GM18499 (cell line): ENCODE data around the gene FOSL2.

Experiments used
- ATAC-seq: cut with Tn5 transposase; IDR thresholded peaks from one replicate; pipeline ENCODE4 v1.9.1; 2021; ENCODE audit warnings: moderate number of reproducible peaks; ENCODE audit not compliant: insufficient read depth, unreplicated experiment

Gene FOSL2

DNA sequence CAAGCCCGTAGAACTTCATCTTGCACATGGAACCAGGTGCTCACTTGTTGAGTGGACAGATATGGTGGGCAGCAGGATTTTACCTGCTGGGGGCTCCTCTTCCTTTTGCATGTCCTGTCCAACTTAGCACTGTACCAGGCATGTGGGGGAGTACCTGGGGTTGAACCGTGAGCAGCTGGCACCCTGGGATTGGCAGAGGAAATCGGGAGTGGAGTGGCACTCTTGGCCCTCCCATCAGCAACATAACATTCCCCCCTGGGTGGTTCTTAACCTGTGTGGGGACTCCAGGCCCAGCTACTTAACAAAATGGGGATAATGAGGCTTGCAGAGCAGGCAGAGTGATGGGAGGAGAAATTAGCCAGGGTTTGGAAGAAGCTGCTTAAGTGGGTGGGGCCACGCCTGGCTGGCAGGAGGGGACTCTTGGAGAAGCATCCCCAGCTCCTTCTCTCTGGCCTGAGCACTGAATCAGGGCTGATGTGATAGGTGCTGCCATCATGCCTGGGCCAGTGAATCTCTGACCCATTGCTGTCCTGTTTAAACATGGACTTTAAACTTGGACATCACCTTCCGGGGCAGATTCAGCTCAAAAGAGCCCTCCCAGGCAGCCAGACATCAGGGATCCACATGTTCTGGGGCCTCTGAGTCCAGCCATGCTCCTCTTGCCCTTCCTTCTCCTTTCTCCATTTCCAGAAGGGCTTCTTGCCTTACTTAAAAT, 15.5 kb downstream of the FOSL2 start:
- ATAC-seq, result no peak

- no peak for ATAC-seq
Measured at GRCh38 chr2:28408764-28409599, 16.3 kb downstream of the FOSL2 start.

DNA sequence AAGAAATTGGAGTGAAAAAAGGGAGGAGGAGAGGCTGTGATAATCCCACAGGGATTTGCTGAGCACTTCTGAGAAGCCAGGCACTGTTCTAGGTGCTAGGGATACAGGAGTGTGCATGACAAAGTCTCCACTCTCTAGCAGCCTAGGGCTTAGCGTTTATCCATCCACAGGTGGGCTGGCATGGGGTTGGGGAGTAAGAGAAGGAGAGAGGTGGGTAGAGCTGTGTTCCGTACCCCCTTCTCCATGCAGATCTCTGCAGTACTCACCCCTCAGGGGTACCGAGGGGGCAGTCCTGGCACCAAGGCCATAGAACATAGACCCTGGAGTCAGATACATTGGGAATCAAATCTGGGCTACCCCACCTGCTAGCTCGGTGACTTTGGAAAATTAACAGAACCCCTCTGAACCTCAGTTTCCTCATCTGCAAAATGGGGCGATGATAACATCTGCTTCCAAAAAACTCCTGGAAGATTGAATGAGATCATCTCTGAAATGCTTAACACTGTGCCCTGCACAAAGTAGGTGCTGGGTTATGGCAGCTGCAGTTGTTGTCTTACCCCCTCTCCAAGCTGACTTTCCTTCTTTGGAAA, 18.6 kb downstream of the FOSL2 start:
- ATAC-seq, result no peak

DNA sequence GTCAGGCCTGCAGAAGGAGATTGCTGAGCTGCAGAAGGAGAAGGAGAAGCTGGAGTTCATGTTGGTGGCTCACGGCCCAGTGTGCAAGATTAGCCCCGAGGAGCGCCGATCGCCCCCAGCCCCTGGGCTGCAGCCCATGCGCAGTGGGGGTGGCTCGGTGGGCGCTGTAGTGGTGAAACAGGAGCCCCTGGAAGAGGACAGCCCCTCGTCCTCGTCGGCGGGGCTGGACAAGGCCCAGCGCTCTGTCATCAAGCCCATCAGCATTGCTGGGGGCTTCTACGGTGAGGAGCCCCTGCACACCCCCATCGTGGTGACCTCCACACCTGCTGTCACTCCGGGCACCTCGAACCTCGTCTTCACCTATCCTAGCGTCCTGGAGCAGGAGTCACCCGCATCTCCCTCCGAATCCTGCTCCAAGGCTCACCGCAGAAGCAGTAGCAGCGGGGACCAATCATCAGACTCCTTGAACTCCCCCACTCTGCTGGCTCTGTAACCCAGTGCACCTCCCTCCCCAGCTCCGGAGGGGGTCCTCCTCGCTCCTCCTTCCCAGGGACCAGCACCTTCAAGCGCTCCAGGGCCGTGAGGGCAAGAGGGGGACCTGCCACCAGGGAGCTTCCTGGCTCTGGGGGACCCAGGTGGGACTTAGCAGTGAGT, 19.4 kb downstream of the FOSL2 start:
- ATAC-seq, result no peak

- no peak for ATAC-seq
Measured at GRCh38 chr2:28412625-28413151, 20.0 kb downstream of the FOSL2 start.

- ATAC-seq, result no peak
Measured at GRCh38 chr2:28413152-28413898, 20.7 kb downstream of the FOSL2 start.

DNA sequence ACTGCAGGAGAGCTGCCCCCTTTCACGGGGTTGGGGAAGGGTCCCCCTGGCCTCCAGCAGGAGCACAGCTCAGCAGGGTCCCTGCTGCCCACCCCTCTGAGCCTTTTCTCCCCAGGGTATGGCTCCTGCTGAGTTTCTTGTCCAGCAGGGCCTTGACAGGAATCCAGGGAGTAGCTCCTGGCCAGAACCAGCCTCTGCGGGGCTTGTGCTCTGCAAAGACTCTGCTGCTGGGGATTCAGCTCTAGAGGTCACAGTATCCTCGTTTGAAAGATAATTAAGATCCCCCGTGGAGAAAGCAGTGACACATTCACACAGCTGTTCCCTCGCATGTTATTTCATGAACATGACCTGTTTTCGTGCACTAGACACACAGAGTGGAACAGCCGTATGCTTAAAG, 21.2 kb downstream of the FOSL2 start:
- no peak for ATAC-seq

- ATAC-seq, result no peak
Measured at GRCh38 chr2:28414583-28414982, 21.9 kb downstream of the FOSL2 start.

- ATAC-seq, result no peak
Measured at GRCh38 chr2:28415010-28415409, 22.4 kb downstream of the FOSL2 start.

- ATAC-seq, result no peak
Measured at GRCh38 chr2:28415715-28416114, 23.1 kb downstream of the FOSL2 start.

DNA sequence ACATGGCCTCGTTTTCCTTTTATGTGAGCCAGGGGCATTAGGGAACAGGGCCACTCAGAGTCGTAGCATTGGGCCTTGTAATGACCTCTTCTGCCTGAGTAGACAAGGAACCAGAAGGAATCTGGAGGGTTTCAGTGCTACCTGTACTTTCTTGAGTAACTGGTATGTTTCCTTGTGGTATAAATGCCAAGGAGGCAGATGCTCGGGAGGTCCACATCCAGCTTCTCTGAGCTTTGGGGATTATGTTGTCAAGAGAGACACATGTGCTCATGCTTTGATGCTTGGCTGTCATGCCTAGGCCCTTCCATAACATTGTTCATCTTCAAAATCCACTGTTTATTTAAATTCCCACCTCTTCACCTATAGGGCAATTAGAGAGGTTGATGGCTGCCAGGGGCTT, 26.3 kb downstream of the FOSL2 start:
- ATAC-seq, result no peak

DNA sequence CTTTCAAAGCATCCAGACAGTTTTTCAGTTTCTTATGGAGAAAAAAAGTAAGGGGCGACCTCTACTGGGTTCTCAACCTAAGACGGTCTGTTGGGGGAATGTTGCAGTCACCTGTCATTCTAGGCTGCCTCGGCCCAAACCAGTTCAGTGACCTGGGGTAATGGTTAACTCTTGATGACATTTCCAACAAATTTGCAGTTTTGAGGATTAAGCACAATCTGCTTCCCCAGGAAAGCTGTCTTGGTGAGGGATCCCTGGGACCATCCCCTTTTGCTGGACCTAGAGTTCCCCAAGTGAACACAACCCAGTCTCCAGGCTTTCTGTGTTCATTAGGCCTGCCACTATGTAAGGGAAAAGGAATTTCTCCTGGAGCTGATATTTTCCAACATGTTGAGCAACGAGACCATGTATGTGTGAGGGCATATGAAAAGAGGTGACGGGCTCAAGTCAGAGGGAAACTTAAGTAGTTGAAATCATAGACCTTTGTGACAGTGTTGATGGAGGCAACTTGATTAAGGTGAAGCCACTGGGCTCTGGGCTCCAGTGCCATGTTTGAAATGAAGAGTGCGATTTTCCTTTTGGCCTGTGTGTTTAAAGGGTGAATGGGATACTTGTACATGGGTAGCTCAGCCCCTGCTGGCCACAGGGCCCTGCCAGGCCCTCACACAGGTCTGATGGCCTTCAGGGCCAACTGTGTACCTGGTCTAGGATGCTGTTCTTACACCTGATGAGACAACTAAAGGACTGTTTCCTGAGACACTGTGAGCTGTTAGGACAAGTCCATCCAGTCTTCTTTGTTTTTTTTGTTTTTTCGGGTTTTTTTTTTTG, 27.0 kb downstream of the FOSL2 start:
- ATAC-seq, result no peak

- no peak for ATAC-seq
Measured at GRCh38 chr2:28420722-28421121, 28.1 kb downstream of the FOSL2 start.

DNA sequence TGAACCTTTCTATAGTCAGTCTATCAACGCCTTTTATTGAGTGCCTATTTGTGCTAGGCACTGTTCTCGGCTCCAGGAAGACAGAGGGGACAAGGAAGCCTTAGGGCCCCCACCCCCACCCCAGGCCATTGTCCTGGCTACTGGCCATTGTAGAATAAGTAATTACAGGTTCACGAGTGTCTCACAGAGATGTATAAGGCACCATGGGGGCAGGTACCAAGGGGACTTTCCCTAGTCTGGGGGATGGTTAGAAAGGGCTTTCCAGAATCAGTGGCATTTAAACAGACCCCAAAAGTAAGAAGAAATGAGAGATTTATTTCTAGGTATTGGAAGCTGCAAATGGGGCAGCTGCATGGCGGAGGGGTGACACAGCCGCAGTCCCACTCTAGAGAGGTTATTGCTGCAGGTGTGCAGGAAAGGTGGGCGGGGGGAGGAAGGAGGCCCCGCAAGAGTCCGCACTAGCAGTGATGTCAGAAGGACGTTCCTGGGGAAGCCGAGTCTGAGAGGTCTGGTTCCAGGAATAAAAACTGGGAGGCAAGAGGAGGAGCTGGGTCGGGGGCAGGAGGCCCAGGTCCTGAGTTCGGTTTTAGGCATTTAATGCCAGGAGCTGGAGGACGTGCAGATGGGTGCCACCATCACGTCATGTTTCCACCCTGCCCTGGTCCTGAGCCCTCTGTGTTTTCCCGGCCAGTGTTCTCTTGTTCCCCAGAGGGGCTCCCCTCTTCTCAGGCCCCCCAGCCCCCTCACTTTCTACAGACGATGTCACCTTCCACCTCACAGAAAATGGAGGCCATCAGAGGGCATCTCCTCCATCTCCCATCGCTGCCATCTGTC, 30.5 kb downstream of the FOSL2 start:
- no peak for ATAC-seq

- ATAC-seq, result no peak
Measured at GRCh38 chr2:28423856-28424605, 31.4 kb downstream of the FOSL2 start.

- no peak for ATAC-seq
Measured at GRCh38 chr2:28424799-28425463, 32.3 kb downstream of the FOSL2 start.

- no peak for ATAC-seq
Measured at GRCh38 chr2:28425464-28425835, 32.8 kb downstream of the FOSL2 start.
